ENCODE results near the gene STYXL1.
A peak's percentile ranks its signal among the peaks of the same experiment; 100 is the strongest.
"Not testable (repeated sequence)": the region's sequence is repeated elsewhere in the genome, so short reads cannot be mapped to it uniquely, and the experiment has no call there.

The STYXL1 gene, protein sequence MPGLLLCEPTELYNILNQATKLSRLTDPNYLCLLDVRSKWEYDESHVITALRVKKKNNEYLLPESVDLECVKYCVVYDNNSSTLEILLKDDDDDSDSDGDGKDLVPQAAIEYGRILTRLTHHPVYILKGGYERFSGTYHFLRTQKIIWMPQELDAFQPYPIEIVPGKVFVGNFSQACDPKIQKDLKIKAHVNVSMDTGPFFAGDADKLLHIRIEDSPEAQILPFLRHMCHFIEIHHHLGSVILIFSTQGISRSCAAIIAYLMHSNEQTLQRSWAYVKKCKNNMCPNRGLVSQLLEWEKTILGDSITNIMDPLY

DNA sequence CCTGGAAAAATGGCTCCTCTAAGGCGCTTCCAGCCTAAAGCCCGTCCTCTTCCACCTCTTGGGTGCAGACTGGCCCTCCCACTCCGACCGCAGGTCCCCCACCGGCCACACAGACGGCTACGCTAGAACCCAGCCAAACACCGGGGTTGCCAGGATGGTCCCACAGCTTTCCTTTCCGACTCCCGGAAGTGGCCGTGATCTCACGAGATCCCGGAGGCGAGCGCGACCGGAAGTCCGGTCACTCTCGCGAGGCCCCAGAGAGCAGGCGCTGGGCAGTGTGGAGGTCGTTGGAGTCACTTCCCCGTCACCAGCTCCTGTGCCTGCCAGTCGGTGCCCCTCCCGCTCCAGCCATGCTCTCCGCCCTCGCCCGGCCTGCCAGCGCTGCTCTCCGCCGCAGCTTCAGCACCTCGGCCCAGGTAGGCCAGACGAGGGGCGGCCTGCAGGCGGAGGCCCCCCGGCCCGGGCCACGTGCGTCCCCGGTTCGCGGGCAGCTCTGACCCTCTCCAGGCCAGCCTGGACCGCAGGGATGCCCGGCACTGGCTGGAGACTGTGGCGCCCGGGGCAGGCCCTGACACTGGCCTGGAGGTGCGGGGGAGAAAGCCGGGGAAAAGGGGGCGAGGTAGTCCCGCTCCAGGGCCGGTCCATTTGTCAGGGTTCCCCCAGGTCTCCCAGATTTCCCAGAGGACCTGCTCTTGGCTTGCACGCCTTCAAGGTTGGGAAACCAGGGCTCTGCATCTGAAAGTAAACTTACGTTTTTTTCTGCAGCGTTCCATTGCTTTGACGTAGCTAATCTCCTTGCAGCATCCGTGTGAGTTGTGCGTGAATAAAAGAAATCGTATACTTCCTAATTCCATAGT, at the start of gene STYXL1, which contains the start of gene MDH2:
TSS of gene STYXL1 (minus strand) at position 190 of the 857 bp plus-strand sequence. CDS start 17,477 bp downstream, outside the sequence.
TSS of gene MDH2 (plus strand) at position 296 of the 857 bp plus-strand sequence. CDS start at position 351, 55 bp downstream.
- peak; percentile 94 for DNase-seq (ENCODE audit: low spot score)

DNA sequence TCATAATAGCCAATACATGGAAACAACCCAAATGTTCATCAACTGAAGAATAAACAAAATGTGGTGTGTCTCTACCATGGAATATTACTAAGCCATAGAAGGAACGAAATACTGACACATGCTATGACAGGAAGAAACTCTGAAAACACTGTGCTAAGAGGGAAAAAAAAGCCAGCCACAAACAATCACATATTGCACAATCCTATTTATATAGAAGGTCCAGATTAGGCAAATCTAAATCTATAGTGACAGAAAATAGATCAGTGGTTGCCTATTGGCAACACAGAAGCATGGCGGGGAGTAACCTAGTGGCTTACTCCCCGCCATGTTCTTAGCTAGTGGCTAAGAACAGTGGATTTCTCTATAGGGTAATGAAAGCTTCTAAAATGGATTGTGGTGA, 48.1 kb upstream of the STYXL1 start:
- no peak for DNase-seq (ENCODE audit: low spot score)

DNA sequence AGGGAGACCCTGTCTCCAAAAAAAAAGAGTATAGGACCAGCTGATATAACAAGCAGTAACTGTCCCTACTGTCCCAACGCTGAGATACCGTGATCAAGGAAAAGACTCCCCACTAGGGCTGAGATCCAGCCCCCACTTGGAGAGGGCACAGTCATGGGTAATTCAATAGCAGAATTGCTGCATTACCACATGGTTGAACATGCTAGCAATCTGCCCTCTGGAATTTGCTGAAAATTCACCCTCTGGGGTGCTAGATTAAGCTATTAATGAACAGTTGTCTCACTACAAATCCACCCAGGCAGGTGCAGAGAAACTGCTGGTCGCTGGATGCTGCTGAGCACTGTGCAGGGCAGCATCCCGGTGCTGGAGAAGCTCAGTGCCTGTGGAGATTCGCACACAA, 46.5 kb upstream of the STYXL1 start:
- not testable (repeated sequence) for DNase-seq (ENCODE audit: low spot score)

DNA sequence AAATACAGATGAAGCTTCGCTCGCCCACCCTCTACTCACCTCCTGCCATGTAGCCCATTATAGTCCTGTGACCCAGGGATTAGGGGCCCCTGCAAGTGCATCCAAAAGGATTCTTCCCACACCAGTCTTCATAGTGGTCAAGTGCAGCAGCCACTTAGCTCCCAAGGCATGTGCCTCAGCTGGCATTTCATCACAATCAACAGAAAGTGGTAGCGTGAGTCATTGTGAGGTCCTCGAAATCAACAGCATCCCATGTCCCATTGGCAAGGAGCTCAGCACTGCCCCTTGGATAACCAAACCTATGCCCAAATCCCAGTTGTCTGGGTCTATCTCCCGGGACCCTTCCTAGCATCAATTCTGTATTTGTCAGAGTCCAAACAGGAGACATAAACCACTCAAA, 45.7 kb upstream of the STYXL1 start:
- DNase-seq (ENCODE audit: low spot score): not testable (repeated sequence)

DNA sequence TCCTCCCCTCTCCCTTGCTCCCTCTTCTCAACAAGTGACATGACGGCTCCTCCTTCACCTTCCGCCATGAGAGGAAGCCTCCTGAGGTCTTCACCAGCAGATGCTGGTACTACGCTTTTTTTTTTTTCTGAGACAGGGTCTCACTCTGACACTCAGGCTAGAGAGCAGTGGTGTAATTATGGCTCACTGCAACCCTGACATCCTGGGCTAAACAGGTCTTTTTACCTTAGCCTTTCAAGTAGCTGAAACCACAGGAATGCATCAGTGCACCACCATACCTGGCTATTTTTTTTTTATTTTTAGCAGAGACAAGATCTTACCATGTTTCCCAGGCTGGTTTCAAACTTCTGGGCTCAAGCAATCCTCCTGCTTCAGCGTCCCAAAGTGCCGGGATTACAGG, 43.7 kb upstream of the STYXL1 start:
- DNase-seq (ENCODE audit: low spot score): no peak

DNA sequence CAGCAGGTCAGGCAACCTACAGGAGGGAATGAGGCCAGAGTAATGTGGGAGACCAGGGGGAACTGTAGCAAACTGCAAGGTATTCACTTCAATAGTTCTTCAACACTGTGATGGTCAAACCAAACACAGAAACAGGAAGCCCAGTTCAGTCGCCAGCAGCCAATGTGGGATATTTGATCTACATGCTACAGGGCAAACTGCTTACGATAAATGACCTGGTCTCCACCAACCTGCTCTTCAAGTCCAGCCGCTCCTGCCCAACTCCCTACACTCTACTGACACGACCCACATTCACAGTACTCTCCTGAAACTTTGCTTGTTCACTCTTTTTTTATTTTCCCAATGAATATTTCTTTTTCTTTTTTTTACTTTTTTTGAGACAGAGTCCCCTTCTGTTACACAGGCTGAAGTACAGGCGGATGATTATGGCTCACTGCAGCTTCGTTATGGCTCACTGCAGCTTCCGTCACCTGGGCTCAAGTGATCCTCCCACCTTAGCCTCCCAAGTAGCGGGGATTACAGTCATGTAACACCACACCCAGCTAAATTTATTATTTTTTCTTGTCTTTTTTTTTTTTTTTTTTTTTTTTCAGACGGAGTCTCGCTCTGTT, 42.2 kb upstream of the STYXL1 start:
- DNase-seq (ENCODE audit: low spot score): no peak

DNA sequence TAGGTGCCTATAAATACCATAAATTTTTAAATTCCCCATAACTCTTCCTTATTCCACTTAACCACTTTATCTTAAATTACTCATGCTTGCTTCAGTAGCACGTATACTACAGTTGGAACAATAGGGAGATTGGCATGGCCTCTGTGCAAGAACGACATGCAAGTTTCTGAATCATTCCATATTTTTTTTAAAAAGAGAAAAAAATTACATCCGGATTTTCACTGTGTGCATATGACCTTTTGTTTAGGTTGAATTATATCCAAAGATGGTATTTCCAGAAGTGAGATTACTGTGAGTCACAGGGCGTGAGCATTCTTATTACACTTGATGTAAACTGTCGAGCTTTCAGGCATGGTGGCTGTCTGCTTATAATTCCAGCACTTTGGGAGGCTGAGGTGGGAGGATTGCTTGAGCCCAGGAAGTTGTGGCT, 39.6 kb upstream of the STYXL1 start:
- not testable (repeated sequence) for DNase-seq (ENCODE audit: low spot score)

DNA sequence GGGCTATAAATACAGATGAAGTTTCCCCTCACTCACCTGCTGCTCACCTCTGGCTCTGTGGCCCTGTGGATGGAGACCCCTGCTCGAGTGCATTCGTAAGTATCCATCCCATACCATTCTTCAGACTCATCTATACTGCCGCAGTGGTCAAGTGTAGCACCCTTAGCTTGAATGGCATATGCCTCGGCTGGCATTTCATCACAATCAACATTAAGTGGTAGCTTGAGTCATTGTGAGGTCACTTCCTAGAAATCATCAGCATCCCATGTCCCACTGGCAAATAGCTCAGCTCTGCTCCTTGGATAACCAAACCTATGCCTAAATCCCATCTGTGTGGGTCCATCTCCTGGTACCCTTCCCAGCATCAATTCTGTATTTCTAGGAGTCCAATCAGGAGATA, 38.3 kb upstream of the STYXL1 start:
- DNase-seq (ENCODE audit: low spot score): no peak

DNA sequence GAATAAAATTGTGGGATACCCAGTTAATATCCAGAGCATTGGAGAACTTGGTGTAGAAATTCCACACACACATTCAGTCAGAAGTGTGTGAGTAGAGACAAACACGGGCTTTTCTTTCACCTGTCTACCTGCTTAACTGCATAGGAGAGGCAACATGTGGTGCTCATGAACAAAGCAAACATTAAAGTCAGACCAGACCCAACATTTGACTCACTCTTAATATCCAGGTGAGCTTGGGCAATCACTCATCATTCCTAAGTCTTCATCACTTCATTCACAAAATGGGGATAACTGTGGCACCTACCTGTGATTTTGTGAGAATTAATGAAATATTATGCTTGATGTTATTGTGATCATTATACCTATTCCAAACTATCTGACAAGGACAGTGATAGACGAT, 36.3 kb upstream of the STYXL1 start:
- not testable (repeated sequence) for DNase-seq (ENCODE audit: low spot score)

DNA sequence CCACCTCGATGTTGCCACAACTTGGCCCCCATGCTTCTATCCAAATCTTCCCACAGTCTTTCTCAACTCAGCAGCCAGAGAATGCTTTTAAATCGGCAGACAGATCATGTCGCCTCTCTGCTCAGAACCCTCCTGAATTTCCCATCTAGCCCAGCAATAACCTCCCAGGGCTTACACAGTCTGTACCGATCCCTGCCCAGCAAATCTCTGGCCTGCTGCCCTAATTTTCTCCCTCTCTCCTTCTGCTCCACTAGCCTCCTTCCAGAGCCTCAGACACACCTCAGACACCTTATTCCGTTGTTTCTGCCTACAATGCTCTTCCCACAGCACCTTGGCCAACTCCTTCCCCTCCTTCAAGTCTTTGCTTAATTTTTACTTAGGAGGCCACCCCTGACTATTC, 32.4 kb upstream of the STYXL1 start:
- DNase-seq (ENCODE audit: low spot score): no peak

DNA sequence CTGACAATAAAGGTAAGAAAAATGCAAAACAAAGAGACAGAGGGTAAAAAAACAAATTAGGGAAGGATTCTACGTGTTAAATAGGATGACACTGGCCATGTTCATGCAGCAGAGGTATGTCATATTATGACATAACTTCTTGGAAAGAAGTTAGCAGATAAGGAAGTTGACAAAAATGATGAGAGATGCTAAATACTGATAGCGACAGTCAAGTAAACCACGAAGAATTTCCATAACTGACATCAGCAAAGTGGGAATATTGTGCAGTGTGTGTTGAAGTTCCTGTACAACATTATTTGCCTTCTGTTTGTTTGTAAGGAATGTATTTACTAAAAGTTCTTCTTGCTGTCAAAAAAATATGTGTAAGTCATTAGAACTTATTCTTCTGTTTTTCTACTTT, 29.6 kb upstream of the STYXL1 start:
- DNase-seq (ENCODE audit: low spot score): peak; percentile 15

DNA sequence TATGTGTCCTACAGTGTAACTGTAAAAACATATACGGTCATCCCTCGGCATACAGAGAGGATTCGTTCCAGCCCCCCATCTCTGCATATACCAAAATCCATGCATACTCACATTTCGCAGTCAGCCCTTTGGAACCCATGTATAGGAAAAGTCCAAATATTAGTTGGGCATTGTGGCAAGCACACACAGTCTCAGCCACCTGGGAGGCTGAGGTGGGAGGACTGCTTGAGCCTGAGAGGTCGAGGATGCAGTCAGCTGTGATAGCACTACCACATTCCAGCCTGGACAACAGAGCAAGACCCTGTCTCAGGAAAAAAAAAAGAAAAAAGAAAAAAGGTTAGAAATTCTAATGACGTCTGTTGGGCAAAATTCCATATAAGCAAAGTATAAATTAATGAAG, 29.2 kb upstream of the STYXL1 start:
- no peak for DNase-seq (ENCODE audit: low spot score)

DNA sequence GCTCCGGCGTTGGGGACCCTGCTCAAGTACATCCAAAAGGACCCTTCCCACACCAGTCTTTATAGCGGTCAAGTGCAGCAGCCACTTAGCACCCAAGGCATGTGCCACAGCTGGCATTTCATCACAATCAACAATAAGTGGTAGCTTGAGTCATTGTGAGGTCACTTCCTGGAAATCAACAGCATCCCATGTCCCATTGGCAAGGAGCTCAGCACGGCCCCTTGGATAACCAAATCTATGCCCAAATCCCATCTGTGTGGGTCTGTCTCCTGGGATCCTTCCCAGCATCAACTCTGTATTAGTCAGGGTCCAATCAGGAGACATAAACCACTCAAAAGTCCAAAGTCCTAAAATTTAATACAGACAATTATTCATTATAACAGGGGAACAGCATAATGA, 27.2 kb upstream of the STYXL1 start:
- no peak for DNase-seq (ENCODE audit: low spot score)

DNA sequence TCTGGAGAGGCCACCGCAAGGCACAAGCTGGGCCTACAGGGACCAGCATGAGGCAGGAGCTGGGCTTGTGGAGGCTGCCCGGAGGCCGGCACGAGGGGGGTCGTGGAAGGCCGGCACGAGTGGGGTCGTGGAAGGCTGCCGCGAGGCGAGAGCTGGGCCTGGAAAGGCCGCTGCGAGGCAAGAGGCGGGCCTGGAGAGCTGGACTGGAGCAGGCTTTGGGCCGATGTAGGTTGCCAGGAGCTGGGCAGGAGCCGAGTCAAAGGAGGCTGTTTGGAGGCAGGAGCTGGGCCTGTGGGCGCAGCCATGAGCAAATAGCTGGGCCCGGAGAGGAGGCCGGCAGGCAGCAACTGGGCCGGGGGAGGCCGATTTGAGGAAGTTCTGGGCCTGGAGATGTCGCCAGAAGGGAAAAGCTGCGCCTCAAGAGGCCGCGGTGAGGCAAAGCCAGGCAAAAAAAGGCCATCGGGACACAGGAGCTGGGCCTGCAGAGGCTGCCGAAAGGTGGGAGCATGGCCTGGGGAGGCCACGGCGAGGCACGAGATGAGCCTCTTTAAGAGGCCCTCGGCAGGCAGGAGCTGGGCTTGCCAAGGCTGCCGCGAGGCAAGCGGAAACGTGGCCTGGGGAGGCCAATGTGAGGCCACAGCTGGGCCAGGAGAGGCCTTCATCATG, 26.6 kb upstream of the STYXL1 start:
- no peak for DNase-seq (ENCODE audit: low spot score)

DNA sequence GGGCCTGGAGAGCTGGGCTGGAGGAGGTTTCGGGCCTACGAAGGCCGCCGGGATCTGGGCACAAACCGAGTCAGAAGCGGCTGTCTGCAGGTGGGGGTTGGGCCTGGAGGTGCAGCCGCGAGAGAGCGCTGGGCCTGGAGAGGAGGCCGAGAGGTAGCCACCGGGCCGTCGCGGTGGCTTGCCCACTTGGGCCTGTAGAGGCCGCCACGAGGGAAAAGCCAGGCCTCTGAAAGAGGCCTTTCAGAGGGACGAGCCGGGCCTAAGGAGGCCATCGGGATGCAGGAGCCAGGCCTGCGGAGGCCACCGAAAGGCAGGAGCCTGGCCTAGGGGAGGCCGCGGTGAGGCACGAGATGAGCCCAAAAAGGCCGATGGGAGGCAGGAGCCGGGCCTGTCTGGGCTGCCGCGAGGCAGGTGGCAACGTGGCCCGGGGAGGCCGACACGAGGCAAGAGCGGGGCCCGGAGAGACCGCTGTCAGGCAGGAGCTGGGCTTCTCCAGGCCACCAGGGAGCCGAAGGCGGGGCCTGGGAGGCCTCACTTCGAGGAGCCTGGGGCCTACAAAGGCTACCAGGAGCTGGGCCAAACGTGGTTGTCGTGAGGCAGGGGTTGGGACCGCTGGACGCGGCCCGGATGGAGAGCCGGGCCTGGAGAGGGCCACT, 25.7 kb upstream of the STYXL1 start:
- DNase-seq (ENCODE audit: low spot score): no peak

DNA sequence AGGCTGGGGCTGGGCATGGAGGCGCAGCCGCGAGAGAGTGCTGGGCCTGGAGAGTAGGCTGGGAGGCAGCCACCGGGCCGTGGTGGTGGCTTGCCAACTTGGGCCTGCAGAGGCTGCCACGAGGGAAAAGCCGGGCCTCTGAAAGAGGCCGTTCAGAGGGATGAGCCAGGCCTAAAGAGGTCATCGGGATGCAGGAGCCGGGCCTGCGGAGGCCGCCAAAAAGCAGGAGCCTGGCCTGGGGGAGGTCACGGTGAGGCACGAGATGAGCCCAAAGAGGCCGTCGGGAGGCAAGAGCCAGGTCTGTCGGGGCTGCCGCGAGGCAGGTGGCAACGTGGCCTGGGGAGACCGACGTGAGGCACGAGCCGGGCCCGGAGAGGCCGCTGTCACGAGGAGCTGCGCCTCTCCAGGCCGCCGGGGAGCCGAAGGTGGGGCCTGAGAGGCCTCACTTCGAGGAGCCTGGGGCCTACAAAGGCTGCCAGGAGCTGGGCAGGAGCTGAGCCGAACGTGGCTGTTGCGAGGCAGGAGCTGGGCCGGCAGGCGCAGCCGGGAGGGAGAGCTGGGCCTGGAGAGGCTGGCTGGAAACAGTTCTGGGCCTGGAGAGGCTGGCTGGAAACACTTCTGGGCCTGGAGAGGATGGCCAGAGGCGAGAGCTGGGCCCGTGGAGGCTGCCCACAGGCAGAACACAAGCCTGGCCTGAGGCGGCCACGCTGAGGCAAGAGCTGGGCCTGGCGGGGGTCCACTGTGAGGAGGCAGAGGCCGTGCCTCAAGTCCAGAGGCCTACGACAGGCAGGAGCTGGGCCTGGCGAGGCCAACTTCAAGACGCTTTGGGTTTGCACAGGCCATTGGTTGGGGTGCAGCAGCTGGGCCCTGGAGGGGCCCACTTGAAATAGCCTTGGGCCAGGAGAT, 24.7 kb upstream of the STYXL1 start:
- DNase-seq (ENCODE audit: low spot score): no peak

DNA sequence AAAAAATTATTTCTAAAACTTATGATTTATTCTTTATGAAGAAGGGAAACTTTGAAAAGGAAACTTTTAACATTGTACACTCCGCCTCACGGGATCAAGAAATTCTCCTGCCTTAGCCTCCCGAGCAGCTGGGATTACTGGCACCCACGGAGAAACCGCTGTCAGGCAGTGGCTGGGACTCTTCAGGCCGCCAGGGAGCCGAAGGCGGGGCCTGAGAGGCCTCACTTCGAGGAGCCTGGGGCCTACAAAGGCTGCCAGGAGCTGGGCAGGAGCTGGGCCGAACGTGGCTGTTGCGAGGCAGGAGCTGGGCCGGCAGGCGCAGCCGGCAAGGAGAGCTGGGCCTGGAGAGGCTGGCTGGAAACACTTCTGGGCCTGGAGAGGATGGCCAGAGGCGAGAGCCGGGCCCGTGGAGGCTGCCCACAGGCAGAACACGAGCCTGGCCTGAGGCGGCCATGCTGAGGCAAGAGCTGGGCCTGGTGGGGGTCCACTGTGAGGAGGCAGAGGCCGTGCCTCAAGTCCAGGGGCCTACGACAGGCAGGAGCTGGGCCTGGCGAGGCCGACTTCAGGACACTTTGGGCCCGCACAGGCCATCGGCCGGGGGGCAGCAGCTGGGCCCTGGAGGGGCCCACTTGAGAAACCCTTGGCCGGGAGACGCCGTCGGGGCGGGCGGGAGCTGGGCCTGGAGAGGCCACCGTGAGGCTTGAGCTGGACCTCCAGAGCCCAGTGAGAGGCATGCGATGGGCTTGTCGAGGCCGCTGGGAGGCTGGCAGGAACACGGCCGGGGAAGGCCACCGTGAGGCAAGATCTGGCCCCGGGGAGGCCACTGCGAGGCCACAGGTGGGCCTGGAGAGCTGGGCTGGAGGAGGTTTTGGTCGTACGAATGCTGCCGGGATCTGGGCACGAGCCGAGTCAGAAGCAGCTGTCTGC, 23.8 kb upstream of the STYXL1 start:
- no peak for DNase-seq (ENCODE audit: low spot score)

DNA sequence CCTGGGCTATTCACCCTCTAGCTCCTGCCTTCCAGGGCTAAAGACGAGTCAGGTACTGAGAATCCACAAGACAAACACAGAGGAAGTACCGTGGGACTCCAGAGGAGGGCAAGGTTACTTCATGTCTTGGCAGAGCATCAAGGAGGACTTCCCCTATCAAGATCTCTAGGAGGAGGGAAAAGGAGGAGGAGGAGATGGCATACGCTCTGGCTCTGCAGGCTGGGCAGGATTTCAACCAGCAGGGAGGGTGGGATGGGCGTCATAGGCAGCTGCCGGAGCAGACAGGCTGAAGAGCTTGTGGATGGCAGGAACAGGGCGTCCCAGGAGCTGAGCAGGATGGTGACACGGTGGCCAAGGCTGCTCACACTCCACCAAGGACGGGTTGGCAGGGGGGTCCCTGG, 21.4 kb upstream of the STYXL1 start:
- no peak for DNase-seq (ENCODE audit: low spot score)

DNA sequence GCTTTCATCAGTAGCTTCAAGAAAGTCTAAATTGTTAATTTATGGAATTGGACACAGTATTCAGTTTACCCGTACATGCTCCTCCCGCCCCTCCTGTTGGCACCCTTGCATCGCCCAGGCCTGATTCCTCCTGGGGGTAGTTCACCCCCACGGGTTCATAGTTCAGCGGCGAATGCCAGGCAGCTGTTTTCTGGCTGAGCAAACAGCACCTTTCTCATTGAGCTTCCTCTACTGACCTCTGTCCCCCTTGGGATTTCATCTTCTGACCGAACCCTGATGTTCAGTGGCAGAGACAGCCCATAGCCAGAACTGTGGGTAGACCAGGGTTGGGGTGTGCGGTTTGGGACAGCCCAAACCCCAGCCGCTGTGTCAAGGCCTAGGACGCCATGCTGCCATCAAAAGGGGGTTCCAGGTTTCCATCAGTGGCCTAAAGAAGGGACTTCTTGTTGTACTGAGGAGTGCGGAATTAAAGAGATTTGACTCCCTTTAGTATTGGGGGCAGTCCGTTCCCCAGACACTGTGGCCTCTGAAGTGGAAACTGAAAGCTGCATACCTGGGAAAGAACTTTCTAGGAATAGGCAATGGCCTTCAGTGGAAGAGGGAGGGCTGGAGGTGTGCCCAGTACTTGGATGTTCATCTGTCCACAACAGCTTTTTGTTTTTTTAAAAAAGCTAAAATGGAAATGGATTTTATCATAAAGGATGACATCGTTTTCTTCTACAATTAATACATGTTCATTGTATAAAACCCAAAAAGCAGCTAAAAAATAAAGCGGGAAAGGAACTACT, 19.1 kb upstream of the STYXL1 start:
- no peak for DNase-seq (ENCODE audit: low spot score)

All from activated CD4-positive, alpha-beta T cell treated with anti-CD3 and anti-CD28 coated beads, Interleukin-2, Interleukin-4, amounts not matched to agents 100 ng/mL and 50 ng/mL, durations not matched to agents 16 hours and 8 hours (primary cell).